HL-60 (cell line): ENCODE measurements around the gene RSRC2.

Experiments used
- GABPA ChIP-seq: IDR thresholded peaks from 2 replicates; pipeline ENCODE4 v1.6.1; 2012; ENCODE audit warnings: low read depth
- REST ChIP-seq: IDR thresholded peaks from 2 replicates; pipeline ENCODE4 v1.6.1; 2012; ENCODE audit warnings: low read depth; ENCODE audit not compliant: insufficient replicate concordance
- TF ChIP-seq, protein P1 (sequence below): IDR thresholded peaks from one replicate; pipeline ENCODE4 v1.5.1; 2011; ENCODE audit warnings: low read length, control low read depth, inconsistent platforms; ENCODE audit not compliant: insufficient read depth

DNA sequence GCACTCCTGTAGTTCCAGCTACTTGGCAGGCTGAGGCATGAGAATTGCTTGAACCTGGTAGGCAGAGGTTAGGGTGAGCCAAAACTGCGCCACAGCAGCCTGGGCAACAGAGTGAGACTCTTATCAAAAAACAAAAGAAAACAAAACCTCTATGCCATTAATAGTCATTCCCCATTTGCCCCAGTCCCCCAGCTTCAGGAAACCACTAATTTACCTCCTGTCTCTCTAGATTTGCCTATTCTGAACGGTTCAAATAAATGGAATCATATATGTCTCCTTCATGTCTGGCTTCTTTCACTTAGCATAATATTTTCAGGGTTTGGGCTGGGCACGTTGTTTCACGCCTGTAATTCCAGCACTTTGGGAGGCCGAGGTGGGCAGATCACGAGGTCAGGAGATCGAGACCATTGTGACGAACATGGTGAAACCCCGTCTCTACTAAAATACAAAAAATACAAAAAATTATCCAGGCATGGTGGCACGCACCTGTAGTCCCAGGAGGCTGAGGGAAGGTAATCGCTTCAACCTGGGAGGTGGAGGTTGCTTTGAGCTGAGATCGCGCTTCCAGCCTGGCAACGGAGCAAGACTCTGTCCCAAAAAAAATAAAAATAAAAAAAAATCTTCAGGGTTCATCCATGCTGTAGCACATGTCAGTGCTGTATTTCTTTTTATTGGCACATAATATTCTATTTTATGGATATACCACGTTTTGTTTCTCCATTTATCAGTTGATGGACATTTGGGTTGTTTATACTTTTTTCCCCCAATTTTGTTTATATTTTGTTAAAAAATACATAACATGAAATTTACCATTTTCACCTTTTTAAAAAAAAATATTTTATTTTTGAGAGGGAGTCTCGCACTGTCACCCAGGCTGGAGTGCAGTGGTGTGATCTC lies 32.3 kb upstream of the RSRC2 start:
- TF ChIP-seq, protein P1, sequence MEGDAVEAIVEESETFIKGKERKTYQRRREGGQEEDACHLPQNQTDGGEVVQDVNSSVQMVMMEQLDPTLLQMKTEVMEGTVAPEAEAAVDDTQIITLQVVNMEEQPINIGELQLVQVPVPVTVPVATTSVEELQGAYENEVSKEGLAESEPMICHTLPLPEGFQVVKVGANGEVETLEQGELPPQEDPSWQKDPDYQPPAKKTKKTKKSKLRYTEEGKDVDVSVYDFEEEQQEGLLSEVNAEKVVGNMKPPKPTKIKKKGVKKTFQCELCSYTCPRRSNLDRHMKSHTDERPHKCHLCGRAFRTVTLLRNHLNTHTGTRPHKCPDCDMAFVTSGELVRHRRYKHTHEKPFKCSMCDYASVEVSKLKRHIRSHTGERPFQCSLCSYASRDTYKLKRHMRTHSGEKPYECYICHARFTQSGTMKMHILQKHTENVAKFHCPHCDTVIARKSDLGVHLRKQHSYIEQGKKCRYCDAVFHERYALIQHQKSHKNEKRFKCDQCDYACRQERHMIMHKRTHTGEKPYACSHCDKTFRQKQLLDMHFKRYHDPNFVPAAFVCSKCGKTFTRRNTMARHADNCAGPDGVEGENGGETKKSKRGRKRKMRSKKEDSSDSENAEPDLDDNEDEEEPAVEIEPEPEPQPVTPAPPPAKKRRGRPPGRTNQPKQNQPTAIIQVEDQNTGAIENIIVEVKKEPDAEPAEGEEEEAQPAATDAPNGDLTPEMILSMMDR: no peak
- TF ChIP-seq GABPA: no peak
- no peak for TF ChIP-seq REST
